Sigmoid colon (tissue), 4 donors: Measurements from ENCODE around the gene TJP1.
"Not testable (repeated sequence)": the region's sequence is repeated elsewhere in the genome, so short reads cannot be mapped to it uniquely, and the experiment has no call there.

Source experiments
- CTCF ChIP-seq, 4 experiments: fragments of 450-650 bp in 3 of 4; fragments of 200-600 bp in 1 of 4; IDR thresholded peaks; one replicate each; pipeline ENCODE4 v1.5.1; 2016 to 2019; ENCODE audit warnings: antibody characterized with exemption in 4 of 4, mild to moderate bottlenecking in 3 of 4, moderate library complexity in 2 of 4
- EP300 ChIP-seq, 4 donors: sonication (generic); formaldehyde crosslinking; IDR thresholded peaks; one replicate each; pipeline ENCODE4 v1.6.1; 2017; ENCODE audit warnings: antibody characterized with exemption in 4 of 4

- not testable (repeated sequence) for TF ChIP-seq CTCF, EP300 (IDR thresholded peaks at IDR 0.05)
Measured at GRCh38 chr15:29657476-29657817, 164.8 kb downstream of the TJP1 start.
